PFSK-1 (cell line): ENCODE data around the gene SEC14L5.

Source experiments
- FOXP2 ChIP-seq: optimal IDR thresholded peaks from 2 replicates; pipeline ENCODE3; 2011; ENCODE audit warnings: borderline replicate concordance, control low read depth, inconsistent platforms; ENCODE audit not compliant: insufficient read depth; ENCODE audit errors: extremely low read length, extremely low read depth
- POLR2AphosphoS5 ChIP-seq: IDR thresholded peaks from 2 replicates; pipeline ENCODE4 v1.6.1; 2012; ENCODE audit warnings: low read depth, mild to moderate bottlenecking, control low read depth, low read length, moderate library complexity
- SIN3A ChIP-seq: IDR thresholded peaks from 2 replicates; pipeline ENCODE4 v1.6.1; 2012; ENCODE audit warnings: mild to moderate bottlenecking, low read length, moderate library complexity, borderline replicate concordance; ENCODE audit not compliant: insufficient read depth
- TAF1 ChIP-seq: IDR thresholded peaks from 2 replicates; pipeline ENCODE4 v1.6.1; 2012; ENCODE audit warnings: low read length, control low read depth, borderline replicate concordance; ENCODE audit not compliant: insufficient read depth
- TF ChIP-seq, protein P1 (sequence below), 2 experiments: IDR thresholded peaks; 2 replicates each; pipeline versions ENCODE4 v1.6.1 to v1.8.0; 2011 to 2012; ENCODE audit warnings: low read depth in 2 of 2, low read length in 2 of 2, control low read depth in 1 of 2, inconsistent platforms in 1 of 2, mild to moderate bottlenecking in 1 of 2, moderate library complexity in 1 of 2; ENCODE audit not compliant: insufficient read depth in 1 of 2

The SEC14L5 gene

DNA sequence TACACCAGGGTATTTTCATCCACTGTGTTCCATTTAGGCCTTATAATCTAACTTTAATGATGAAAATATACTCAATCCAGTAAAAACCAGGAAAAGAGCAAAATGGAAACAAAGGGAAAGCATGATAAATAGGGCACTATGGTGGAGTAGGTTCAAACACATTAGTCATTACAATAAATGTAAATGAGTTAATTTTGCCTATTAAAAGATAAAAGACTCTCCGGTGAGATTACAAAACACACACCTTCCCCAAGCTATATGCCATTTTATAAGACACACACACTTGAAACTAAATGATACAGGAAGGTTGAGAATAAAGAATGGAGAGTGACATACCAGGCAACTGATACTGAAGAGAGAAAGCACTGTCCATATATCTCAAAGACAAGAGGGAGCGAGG lies 31.2 kb upstream of the SEC14L5 start:
- TF ChIP-seq SIN3A (no peak), FOXP2 (no peak), POLR2AphosphoS5 (no peak), TAF1 (no peak)
- TF ChIP-seq, protein P1, sequence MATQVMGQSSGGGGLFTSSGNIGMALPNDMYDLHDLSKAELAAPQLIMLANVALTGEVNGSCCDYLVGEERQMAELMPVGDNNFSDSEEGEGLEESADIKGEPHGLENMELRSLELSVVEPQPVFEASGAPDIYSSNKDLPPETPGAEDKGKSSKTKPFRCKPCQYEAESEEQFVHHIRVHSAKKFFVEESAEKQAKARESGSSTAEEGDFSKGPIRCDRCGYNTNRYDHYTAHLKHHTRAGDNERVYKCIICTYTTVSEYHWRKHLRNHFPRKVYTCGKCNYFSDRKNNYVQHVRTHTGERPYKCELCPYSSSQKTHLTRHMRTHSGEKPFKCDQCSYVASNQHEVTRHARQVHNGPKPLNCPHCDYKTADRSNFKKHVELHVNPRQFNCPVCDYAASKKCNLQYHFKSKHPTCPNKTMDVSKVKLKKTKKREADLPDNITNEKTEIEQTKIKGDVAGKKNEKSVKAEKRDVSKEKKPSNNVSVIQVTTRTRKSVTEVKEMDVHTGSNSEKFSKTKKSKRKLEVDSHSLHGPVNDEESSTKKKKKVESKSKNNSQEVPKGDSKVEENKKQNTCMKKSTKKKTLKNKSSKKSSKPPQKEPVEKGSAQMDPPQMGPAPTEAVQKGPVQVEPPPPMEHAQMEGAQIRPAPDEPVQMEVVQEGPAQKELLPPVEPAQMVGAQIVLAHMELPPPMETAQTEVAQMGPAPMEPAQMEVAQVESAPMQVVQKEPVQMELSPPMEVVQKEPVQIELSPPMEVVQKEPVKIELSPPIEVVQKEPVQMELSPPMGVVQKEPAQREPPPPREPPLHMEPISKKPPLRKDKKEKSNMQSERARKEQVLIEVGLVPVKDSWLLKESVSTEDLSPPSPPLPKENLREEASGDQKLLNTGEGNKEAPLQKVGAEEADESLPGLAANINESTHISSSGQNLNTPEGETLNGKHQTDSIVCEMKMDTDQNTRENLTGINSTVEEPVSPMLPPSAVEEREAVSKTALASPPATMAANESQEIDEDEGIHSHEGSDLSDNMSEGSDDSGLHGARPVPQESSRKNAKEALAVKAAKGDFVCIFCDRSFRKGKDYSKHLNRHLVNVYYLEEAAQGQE (IDR thresholded peaks at IDR 0.05; ENCODE audit: insufficient read depth in 1 of 2, low read depth in 2 of 2, low read length in 2 of 2): no peak

DNA sequence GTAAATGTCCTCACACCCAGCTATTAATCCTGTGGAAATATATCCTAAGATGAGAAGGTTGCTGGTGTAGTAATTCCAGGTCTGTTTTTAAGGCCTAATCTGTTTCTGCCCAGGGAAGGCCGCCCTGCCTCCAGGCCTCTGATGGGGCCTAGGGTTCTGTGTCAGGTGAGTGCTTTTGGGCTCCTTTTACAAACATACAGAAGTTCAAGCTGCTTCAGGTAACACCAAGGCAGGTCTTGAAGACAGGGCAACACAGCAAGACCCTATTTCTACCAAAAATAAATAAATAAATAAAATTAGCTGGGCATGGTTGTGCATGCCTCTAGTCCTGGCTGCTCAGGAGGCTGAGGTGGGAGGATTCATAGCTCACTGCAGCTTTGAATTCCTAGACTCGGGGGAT lies 30.5 kb upstream of the SEC14L5 start:
- no peak for TF ChIP-seq POLR2AphosphoS5
- TF ChIP-seq, protein P1 (IDR thresholded peaks at IDR 0.05; ENCODE audit: insufficient read depth in 1 of 2, low read depth in 2 of 2, low read length in 2 of 2): no peak
- no peak for TF ChIP-seq TAF1
- TF ChIP-seq FOXP2: no peak
- no peak for TF ChIP-seq SIN3A

DNA sequence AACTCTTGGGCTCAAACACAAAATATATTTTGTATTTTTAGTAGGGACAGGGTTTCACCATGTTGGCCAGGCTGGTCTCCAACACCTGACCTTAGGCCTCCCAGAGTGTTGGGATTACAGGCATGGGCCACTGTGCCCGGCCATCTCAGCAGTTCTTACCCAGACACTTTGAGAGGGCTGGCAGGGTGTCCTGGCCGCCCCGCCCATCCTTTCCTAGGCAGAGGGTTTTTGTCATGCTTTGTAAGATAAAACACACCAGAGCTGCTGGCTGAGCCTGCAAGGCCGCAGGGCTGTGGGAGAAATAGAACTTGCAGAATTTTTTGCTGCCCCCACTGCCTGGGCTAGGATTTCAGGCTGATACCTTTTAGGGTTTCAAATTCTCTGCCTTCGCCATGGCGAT lies 29.9 kb upstream of the SEC14L5 start:
- TF ChIP-seq FOXP2 (no peak), POLR2AphosphoS5 (no peak), TAF1 (no peak), SIN3A (no peak)
- TF ChIP-seq, protein P1 (IDR thresholded peaks at IDR 0.05; ENCODE audit: insufficient read depth in 1 of 2, low read depth in 2 of 2, low read length in 2 of 2): no peak

DNA sequence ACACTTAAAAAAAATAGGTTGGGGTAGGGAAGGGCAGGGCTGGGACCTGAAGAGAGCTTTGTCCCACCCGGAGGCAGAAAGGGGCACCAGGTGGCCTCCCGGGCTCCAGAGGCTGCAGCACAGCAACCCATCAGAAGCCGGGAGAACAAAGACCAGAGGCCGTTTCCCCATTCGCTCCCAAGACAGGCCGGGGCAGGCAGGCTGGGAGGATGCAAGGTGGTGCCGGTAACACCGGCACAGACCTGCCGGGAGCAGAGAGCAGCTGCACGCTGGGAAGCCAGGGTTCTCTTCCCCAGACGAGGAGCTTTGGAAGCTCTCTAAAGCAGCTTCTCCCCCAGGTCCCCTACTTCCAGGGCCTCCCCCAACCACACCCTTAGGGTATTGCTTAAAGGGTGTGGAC lies 26.7 kb upstream of the SEC14L5 start:
- TF ChIP-seq SIN3A (no peak), POLR2AphosphoS5 (no peak), TAF1 (no peak), FOXP2 (no peak)
- TF ChIP-seq, protein P1 (IDR thresholded peaks at IDR 0.05; ENCODE audit: insufficient read depth in 1 of 2, low read depth in 2 of 2, low read length in 2 of 2): no peak

DNA sequence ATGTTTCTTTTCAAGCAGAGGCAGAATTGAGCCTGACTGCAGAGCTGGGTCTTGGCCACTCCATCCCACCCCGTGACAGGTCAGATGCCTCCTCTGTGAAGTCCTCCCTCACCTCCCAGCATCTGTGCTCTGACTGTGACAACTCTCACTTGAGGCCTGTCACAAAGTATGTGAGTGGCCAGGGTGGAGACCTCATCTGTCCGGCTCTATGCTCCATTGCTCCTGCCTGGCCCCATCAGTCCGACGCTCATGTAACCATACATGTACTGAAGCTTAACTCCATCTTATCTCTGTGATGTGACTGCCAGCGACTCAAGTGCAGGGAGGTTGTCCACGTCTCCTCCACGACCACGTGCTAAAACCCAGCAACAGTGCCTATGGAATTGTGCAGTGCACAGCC lies 24.7 kb upstream of the SEC14L5 start:
- TF ChIP-seq SIN3A (no peak), POLR2AphosphoS5 (no peak), FOXP2 (no peak), TAF1 (no peak)
- TF ChIP-seq, protein P1 (IDR thresholded peaks at IDR 0.05; ENCODE audit: insufficient read depth in 1 of 2, low read depth in 2 of 2, low read length in 2 of 2): no peak
